Loucy (cell line): ENCODE data around the gene SCML2.

Experiments
- CTCF ChIP-seq: fragments of 200-600 bp; sonication (generic); conservative IDR thresholded peaks from 2 replicates; pipeline ENCODE4 v1.5.1; 2014; ENCODE audit warnings: mild to moderate bottlenecking, antibody characterized with exemption, low read length
- EZH2phosphoT487 ChIP-seq: fragments of 200-600 bp; IDR thresholded peaks from 2 replicates; pipeline ENCODE4 v1.6.1; 2018; ENCODE audit warnings: antibody characterized with exemption, mild to moderate bottlenecking, moderate library complexity, borderline replicate concordance

GRCh38 chrX:18353931-18354368 is 538 bp downstream of the SCML2 start:
- TF ChIP-seq EZH2phosphoT487: no peak
- TF ChIP-seq CTCF: no peak
